Measurements from ENCODE around the gene INSIG1. TPM values are rescaled to one million over a fixed set of nuclear protein-coding genes. Genes with fewer than 3 reads are reported as not detected.

INSIG1 gene
- total RNA-seq, 1 experiment from 2014 or later, result 32.3 TPM

DNA sequence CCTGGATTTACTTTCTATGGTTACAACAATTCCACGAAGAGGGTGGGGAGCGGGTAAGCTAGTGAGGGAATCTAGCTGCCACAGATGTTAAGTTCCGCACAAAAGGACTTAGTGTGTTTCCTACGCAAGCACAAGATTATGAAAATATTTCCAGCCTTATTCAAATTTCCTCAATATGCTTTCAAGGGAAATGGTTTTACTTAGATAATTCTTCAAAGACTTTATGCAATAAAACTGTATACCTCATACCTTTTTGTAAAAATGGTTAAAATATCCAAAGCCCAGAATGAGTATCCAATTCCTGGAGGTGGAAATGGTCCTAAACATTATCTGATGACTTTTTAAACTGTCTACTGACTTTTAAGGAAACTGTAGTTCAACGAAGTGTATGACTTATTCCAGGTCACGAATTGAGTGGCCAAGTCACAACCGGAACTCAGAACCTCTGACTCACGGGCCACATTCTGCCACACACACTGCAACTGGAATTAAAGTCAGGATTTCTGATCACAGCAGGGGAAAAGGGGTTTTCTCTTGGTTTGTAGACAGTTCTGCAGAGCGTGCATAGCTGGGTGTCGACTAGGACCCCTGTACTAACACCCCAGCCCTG, 20.2 kb upstream of the INSIG1 start (continued):
- TF ChIP-seq STAT6 (CRISPR knock-in tag; conservative IDR thresholded peaks at IDR 0.05; ENCODE audit: low read depth) (no peak), CREM (CRISPR knock-in tag; IDR thresholded peaks at IDR 0.05) (no peak), ZBTB21 (CRISPR knock-in tag; IDR thresholded peaks at IDR 0.05; ENCODE audit: borderline replicate concordance) (no peak), TEAD4 (CRISPR knock-in tag; IDR thresholded peaks at IDR 0.05) (no peak), GRHL2 (CRISPR knock-in tag; IDR thresholded peaks at IDR 0.05; ENCODE audit: insufficient replicate concordance, severe bottlenecking) (no peak)
- TF ChIP-seq, protein P1, sequence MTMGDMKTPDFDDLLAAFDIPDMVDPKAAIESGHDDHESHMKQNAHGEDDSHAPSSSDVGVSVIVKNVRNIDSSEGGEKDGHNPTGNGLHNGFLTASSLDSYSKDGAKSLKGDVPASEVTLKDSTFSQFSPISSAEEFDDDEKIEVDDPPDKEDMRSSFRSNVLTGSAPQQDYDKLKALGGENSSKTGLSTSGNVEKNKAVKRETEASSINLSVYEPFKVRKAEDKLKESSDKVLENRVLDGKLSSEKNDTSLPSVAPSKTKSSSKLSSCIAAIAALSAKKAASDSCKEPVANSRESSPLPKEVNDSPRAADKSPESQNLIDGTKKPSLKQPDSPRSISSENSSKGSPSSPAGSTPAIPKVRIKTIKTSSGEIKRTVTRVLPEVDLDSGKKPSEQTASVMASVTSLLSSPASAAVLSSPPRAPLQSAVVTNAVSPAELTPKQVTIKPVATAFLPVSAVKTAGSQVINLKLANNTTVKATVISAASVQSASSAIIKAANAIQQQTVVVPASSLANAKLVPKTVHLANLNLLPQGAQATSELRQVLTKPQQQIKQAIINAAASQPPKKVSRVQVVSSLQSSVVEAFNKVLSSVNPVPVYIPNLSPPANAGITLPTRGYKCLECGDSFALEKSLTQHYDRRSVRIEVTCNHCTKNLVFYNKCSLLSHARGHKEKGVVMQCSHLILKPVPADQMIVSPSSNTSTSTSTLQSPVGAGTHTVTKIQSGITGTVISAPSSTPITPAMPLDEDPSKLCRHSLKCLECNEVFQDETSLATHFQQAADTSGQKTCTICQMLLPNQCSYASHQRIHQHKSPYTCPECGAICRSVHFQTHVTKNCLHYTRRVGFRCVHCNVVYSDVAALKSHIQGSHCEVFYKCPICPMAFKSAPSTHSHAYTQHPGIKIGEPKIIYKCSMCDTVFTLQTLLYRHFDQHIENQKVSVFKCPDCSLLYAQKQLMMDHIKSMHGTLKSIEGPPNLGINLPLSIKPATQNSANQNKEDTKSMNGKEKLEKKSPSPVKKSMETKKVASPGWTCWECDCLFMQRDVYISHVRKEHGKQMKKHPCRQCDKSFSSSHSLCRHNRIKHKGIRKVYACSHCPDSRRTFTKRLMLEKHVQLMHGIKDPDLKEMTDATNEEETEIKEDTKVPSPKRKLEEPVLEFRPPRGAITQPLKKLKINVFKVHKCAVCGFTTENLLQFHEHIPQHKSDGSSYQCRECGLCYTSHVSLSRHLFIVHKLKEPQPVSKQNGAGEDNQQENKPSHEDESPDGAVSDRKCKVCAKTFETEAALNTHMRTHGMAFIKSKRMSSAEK (CRISPR knock-in tag; IDR thresholded peaks at IDR 0.05; ENCODE audit: borderline replicate concordance), result no peak

- no peaks in the 10 kb centered on the region for H3K36me3 Mint-ChIP-seq
- POLR2A ChIA-PET, result no interaction called here
- peaks cover 20% of the 10 kb centered on the region for H3K4me1 Mint-ChIP-seq
- ATAC-seq (no peak), DNase-seq (ENCODE audit: low spot score) (no peak)
- CTCF ChIA-PET, result no interaction called here
- no peaks in the 10 kb centered on the region for H3K27me3 Mint-ChIP-seq (ENCODE audit: low read depth)
- no peak overlapping the region for H3K27ac Mint-ChIP-seq
- H3K9me3 Mint-ChIP-seq, result no peaks in the 10 kb centered on the region
- H3K4me3 Mint-ChIP-seq, result no peak overlapping the region
- TF ChIP-seq ZNF671 (CRISPR knock-in tag; IDR thresholded peaks at IDR 0.05) (no peak), TEAD1 (CRISPR knock-in tag; IDR thresholded peaks at IDR 0.05) (no peak), SMAD4 (CRISPR knock-in tag; IDR thresholded peaks at IDR 0.05) (no peak), EMX1 (CRISPR knock-in tag; IDR thresholded peaks at IDR 0.05) (no peak), ATF3 (CRISPR knock-in tag; conservative IDR thresholded peaks at IDR 0.05) (no peak), ZNF138 (CRISPR knock-in tag; conservative IDR thresholded peaks at IDR 0.05) (no peak), RORB (CRISPR knock-in tag; IDR thresholded peaks at IDR 0.05) (no peak), ETV6 (CRISPR knock-in tag; IDR thresholded peaks at IDR 0.05) (no peak), ZNF121 (CRISPR knock-in tag; IDR thresholded peaks at IDR 0.05) (no peak), STAT6 (CRISPR knock-in tag; conservative IDR thresholded peaks at IDR 0.05; ENCODE audit: low read depth) (no peak), CBFB (CRISPR knock-in tag; IDR thresholded peaks at IDR 0.05; ENCODE audit: low read depth) (no peak), ZNF263 (CRISPR knock-in tag; IDR thresholded peaks at IDR 0.05; ENCODE audit: low read depth) (no peak), TEAD4 (CRISPR knock-in tag; IDR thresholded peaks at IDR 0.05) (no peak), ZNF512 (CRISPR knock-in tag; IDR thresholded peaks at IDR 0.05; ENCODE audit: borderline replicate concordance) (no peak), NR3C1 (CRISPR knock-in tag; conservative IDR thresholded peaks at IDR 0.05; ENCODE audit: low read depth) (no peak), CREB1 (CRISPR knock-in tag; IDR thresholded peaks at IDR 0.05) (no peak)
- TF ChIP-seq, protein P2, sequence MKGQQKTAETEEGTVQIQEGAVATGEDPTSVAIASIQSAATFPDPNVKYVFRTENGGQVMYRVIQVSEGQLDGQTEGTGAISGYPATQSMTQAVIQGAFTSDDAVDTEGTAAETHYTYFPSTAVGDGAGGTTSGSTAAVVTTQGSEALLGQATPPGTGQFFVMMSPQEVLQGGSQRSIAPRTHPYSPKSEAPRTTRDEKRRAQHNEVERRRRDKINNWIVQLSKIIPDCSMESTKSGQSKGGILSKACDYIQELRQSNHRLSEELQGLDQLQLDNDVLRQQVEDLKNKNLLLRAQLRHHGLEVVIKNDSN (CRISPR knock-in tag; IDR thresholded peaks at IDR 0.05), result no peak
- TF ChIP-seq, protein P3, sequence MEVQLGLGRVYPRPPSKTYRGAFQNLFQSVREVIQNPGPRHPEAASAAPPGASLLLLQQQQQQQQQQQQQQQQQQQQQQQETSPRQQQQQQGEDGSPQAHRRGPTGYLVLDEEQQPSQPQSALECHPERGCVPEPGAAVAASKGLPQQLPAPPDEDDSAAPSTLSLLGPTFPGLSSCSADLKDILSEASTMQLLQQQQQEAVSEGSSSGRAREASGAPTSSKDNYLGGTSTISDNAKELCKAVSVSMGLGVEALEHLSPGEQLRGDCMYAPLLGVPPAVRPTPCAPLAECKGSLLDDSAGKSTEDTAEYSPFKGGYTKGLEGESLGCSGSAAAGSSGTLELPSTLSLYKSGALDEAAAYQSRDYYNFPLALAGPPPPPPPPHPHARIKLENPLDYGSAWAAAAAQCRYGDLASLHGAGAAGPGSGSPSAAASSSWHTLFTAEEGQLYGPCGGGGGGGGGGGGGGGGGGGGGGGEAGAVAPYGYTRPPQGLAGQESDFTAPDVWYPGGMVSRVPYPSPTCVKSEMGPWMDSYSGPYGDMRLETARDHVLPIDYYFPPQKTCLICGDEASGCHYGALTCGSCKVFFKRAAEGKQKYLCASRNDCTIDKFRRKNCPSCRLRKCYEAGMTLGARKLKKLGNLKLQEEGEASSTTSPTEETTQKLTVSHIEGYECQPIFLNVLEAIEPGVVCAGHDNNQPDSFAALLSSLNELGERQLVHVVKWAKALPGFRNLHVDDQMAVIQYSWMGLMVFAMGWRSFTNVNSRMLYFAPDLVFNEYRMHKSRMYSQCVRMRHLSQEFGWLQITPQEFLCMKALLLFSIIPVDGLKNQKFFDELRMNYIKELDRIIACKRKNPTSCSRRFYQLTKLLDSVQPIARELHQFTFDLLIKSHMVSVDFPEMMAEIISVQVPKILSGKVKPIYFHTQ (CRISPR knock-in tag; IDR thresholded peaks at IDR 0.05), result no peak
These were observed 18.8 kb upstream of the INSIG1 start for GRCh38 chr7:155278921-155279320.

Data from WTC11 (cell line).